Vagina (tissue), 2 donors: ENCODE measurements around the gene TUBGCP2.

ENCODE experiments used
- POLR2A ChIP-seq, 2 donors: fragments of 450-650 bp; IDR thresholded peaks; one replicate each; pipeline ENCODE4 v1.6.1; 2017; ENCODE audit warnings: antibody characterized with exemption in 2 of 2, mild to moderate bottlenecking in 2 of 2, moderate library complexity in 2 of 2
- TF ChIP-seq, protein P1 (sequence below), 3 experiments: fragments of 450-650 bp in 2 of 3; fragments of 200-600 bp in 1 of 3; sonication (generic) in 1 of 3; IDR thresholded peaks; one replicate each; pipeline ENCODE4 v1.5.1; 2017 to 2019; ENCODE audit warnings: antibody characterized with exemption in 3 of 3, mild to moderate bottlenecking in 2 of 3, moderate library complexity in 2 of 3

GRCh38 chr10:133281084-133281483 lies 27.6 kb downstream of the TUBGCP2 start:
- TF ChIP-seq, protein P1, sequence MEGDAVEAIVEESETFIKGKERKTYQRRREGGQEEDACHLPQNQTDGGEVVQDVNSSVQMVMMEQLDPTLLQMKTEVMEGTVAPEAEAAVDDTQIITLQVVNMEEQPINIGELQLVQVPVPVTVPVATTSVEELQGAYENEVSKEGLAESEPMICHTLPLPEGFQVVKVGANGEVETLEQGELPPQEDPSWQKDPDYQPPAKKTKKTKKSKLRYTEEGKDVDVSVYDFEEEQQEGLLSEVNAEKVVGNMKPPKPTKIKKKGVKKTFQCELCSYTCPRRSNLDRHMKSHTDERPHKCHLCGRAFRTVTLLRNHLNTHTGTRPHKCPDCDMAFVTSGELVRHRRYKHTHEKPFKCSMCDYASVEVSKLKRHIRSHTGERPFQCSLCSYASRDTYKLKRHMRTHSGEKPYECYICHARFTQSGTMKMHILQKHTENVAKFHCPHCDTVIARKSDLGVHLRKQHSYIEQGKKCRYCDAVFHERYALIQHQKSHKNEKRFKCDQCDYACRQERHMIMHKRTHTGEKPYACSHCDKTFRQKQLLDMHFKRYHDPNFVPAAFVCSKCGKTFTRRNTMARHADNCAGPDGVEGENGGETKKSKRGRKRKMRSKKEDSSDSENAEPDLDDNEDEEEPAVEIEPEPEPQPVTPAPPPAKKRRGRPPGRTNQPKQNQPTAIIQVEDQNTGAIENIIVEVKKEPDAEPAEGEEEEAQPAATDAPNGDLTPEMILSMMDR (IDR thresholded peaks at IDR 0.05): no peak
- TF ChIP-seq POLR2A (IDR thresholded peaks at IDR 0.05): no peak
